T-helper 1 cell treated with Interleukin-12 subunit alpha and Interleukin-12 subunit beta and Interleukin-4 antibody, amounts not matched to agents 30 ng/mL and 1 ng/mL, for 36 hours (primary cell): ENCODE results near the gene FUT7. TPM values are rescaled to one million over a fixed set of nuclear protein-coding genes. Genes with fewer than 3 reads are reported as not detected.
"Not testable (repeated sequence)": the region's sequence is repeated elsewhere in the genome, so short reads cannot be mapped to it uniquely, and the experiment has no call there.

Experiments
- intact Hi-C: fragments of 100-400 bp; cut with micrococcal nuclease; formaldehyde crosslinking; loops from one replicate; pipeline ENCODE4 v1.15.1; 2024
- total RNA-seq: library from RNA; stranded (reverse); gene quantifications from 2 replicates; pipeline ENCODE4 v1.2.3, GENCODE V29; 2022

The FUT7 gene
- total RNA-seq, 1 donor from 2014 or later, result 1.7 TPM

DNA sequence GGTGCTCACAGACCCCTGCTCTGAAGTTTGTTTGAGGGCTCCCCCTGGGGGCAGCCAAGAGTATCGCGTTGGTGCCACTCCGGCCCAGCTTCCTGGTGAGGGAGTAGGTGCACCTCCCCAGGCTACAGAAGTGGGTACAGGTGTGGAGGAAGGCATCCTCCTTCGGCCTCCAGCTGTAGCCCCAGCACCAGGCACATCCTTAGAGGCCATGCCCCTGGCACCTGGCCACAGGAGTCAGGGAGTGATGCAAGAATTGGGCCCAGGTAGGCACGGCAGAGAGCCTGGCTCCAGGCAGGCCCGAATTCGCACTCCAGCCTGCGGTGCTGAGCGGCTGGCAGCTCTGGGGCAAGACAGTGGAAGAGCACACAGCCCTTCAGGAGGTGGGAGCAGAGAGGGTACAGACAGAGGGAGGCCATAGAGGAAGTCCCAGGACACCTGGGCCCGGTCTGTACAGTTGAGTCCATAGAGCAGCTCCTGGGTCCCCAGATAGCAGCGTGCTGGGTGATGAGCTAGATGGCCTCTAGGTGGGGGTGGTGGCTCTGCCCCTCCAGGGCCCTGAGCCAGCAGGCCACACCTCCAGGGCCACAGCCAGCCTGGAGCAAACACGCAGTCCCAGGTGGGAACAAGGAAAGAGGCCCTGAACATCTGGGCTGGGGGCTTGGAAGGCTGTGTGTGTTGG, 36.1 kb upstream of the FUT7 start:
- intact Hi-C loops, result loop anchor here (1.0 kb wide), 2 partner anchors 22 to 173 kb away; partner anchors contain the start of genes NPDC1 and TUBB4B

DNA sequence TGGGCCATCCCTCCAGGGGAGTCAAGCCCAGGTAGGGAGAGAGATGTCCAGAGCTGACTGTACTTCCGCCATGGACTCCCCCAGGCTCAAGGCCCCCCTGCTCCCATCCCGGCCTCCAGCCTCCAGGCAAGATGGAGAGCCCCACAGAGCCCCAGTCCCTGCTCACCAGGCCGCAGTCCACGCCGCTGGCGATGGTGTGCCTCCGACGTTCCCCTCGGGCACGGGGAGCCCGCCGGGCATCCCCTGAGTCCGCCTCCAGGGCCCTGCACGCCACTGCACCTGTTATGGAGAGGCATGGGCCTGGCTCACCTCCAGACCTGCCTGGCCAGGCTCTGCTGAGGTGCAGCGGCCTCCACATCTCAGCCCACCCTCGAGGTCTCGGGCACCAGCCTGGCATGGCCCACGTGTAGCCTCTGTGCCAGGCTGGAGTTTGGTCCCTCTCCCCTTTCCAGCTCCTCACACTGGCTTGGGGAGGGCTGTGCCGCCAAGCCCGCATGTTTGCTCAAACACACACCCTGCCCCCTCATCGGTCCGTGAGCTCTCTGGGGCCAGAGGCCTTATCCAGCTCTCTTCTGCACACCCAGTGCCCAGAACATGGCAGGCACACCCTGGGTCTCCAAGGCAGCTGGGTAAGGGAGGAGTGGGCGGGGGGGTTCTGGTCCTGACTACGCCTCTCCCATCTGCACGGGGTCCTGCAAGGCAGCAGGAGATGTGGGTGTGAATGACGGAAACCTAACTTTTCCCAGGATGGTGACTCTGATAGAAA, 34.4 kb upstream of the FUT7 start:
- intact Hi-C loops, result no loop called here

- intact Hi-C loops, result no loop called here
Measured at GRCh38 chr9:137065336-137065967, 33.6 kb upstream of the FUT7 start.

GRCh38 chr9:137064880-137065164, 32.9 kb upstream of the FUT7 start:
- intact Hi-C loops, result no loop called here

- intact Hi-C loops, result no loop called here
Measured at GRCh38 chr9:137064027-137064879, 32.4 kb upstream of the FUT7 start.

DNA sequence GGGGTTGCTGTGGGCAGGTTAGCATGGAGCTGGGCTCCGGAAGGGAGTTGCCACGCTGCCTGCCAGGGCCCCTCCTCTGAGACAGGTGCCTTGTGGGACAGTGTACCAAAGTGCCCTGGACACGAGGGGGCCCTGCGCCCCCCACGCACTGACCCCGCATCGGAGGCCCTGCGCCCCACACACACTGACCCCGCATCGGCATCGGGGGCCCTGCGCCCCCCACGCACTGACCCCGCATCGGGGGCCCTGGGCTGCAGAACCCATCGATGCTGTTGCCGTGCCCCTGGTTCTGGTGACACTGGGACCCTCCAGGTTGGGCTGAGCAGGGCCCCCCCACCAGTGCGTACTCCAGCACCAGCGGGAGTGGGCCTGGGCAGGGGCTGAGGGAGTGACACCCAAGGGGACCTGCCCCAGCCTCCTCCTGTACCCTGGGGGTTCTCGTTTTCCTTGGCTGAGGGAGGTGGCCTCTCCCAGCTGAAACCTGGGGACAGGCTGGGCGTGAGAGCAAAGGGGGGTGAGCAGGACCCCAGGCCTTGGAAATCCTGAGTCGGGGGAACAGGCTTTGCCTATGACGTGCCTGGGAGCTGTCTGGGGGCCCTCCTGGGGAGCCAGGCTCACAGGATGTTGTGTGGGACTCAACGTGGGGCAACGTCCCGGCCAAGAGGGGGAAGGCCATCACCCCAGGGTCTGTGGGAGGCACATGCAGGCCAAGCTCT, 31.6 kb upstream of the FUT7 start:
- intact Hi-C loops, result no loop called here

GRCh38 chr9:137062798-137063197, 30.9 kb upstream of the FUT7 start:
- intact Hi-C loops, result not testable (repeated sequence)

DNA sequence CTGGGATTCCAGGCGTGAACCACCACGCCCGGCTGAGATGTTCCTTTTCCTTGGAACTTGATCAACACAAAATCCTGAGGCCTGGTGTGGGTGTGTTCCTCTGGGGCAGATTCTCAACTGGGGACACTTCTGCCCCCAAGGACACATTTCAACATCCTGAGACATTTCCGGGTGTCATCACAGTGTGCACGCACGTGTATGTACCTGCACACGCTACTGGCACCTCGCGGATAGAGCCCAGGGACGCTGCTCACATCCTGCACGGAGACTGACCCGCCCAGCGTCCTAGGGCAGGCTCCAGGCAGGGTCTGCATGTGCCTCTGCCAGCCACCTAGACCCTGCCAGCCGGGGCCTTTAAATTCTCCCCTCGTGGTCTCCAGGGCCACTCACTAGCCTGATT, 30.5 kb upstream of the FUT7 start:
- intact Hi-C loops, result no loop called here

GRCh38 chr9:137058521-137059234, 26.8 kb upstream of the FUT7 start:
- intact Hi-C loops, result no loop called here

- intact Hi-C loops, result no loop called here
Measured at GRCh38 chr9:137057545-137057944, 25.7 kb upstream of the FUT7 start.

DNA sequence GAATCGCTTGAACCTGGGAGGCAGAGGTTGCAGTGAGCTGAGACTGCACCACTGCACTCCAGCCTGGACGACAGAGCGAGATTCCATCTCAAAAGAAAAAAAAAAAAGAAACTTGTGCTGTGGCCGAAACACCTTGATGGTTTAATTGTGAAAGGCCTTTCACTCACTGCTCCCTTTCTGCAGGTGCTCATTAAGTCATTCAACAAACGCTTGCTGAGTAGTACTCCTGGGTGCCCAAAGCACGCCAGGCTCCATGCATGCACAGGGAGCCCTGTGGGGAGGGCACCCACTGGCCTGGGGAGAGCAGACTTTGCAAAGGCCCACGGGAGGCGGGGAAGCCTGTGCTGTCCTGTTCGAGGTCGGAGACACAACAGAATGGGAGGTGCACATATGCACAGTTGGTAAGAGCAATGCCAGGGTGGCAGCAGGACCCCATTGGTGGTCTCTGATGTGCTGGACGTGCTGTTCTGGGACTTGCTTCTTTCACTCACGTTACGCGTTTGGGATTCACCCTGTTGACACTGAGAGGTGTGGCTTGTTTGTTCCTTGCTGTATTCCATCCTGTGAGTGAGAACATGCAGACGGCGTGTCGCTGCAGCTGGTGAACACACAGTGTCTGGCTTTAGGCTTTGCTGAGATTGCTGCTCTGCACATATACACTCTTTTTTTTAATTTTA, 25.0 kb upstream of the FUT7 start:
- intact Hi-C loops, result no loop called here

DNA sequence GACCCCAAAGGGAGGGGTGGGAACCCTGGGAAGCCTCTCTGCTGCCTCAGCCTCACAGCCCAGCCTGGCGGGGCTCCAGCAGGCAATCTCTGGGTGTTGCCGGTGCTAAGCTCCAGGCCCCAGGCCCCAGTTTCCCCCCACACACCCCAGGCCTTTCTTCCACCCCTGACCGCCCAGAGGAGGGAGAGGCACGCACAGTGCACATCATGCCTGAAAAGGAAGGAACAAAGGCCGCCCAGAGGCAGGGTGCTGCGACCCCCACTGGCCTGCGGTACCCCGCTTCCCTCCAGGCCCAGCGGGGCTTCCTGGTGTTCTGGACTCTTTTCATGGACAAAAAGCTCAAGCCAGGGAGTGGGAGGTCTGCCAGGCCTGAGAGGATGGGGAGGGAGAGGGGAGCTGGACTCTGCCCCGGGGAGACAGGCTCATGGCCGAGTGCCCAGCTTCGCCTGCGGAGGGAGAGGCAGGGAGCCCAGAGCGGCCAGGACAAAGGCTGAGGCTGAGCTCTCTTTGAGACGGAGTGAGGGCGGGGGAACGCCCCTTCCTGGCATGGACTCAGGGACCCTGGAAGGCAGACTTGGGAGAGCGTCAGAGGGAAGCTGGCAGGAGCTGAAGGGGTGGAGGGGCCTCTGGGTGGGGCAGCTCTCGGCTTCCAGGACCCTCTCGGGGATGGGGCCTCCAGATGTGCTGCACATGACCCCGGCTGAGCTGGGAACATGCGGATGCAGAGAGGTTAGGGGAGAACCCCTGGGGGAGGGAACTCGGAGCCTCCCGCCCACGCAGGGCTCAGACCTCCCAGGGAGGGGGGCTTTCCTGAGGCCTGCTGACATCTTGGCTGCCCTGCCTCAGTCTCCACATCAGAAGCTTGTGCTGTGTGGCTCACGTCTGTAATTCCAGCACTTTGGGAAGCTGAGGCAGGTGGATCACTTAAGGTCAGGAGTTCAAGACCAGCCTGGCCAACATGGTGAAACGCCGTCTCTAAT, 23.8 kb upstream of the FUT7 start:
- intact Hi-C loops, result no loop called here

DNA sequence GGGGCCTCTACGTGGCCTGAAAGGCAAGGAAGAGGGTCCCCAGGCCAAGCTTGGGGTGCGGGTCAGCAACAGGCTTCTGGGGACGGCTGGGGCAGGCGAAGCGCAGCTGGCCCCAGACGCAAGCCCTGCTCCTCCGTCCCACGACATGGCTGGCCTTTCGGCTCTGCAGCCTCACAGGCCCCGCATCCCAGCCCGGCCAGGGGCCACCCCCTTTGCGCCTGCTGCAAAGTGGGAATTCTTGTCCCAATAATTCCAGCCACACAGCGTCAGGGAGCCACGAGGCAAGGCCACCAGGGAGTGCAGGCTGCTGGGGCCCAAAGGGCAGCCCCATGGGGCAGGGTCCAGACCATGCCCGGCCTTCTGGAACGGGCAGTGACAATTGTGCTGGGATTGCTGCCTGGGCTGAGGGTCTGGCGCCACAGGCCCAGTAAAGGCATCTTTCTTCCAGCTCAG, 23.1 kb upstream of the FUT7 start:
- intact Hi-C loops, result no loop called here

- intact Hi-C loops, result no loop called here
Measured at GRCh38 chr9:137053944-137054931, 22.4 kb upstream of the FUT7 start, which contains the start of gene ENTPD2. TSS of gene ENTPD2 (minus strand) at chr9:137054061. CDS start at chr9:137053997, 64 bp downstream.

- intact Hi-C loops, result no loop called here
Measured at GRCh38 chr9:137052998-137053943, 21.4 kb upstream of the FUT7 start.

- intact Hi-C loops, result no loop called here
Measured at GRCh38 chr9:137052293-137052692, 20.4 kb upstream of the FUT7 start.
